SH-SY5Y (cell line): ENCODE data around the gene TAS2R60.

Experiments
- GATA2 ChIP-seq: IDR thresholded peaks from 2 replicates; pipeline ENCODE4 v1.6.1; 2011; ENCODE audit warnings: mild to moderate bottlenecking, low read depth, low read length
- GATA3 ChIP-seq: IDR thresholded peaks from 2 replicates; pipeline ENCODE4 v1.6.1; 2011; ENCODE audit warnings: low read depth, mild to moderate bottlenecking, low read length, moderate library complexity

GRCh38 chr7:143452495-143452894 is 9.2 kb downstream of the TAS2R60 start:
- TF ChIP-seq GATA2 (no peak), GATA3 (no peak)
